Upper lobe of left lung (tissue), 6 donors: ENCODE results near the gene ARHGAP35. TPM values are rescaled to one million over a fixed set of nuclear protein-coding genes. Genes with fewer than 3 reads are reported as not detected.

Experiments
- ATAC-seq, 2 donors: fragments of 200-7000 bp; cut with Tn5 transposase; one replicate each; pipeline ENCODE4 v1.9.1; 2022; ENCODE audit warnings: mild to moderate bottlenecking in 2 of 2, moderate library complexity in 2 of 2; ENCODE audit not compliant: low FRiP score in 2 of 2
- DNase-seq, 2 donors: peaks; one replicate each; pipeline ENCODE4 v3.0.0-alpha.2; 2019 to 2020
- H3K27ac ChIP-seq, 4 donors: fragments of 200-600 bp; sonication (generic); one replicate each; pipeline ENCODE4 v1.5.1; 2016 to 2019
- H3K27me3 ChIP-seq, 4 donors: fragments of 200-600 bp; sonication (generic); one replicate each; pipeline ENCODE4 v1.5.1; 2017 to 2019
- H3K36me3 ChIP-seq, 4 donors: fragments of 200-600 bp; sonication (generic); one replicate each; pipeline ENCODE4 v1.5.1; 2016 to 2019
- H3K4me1 ChIP-seq, 4 donors: fragments of 200-600 bp; sonication (generic); one replicate each; pipeline ENCODE4 v1.5.1; 2018 to 2019
- H3K4me3 ChIP-seq, 4 donors: fragments of 200-600 bp; sonication (generic); one replicate each; pipeline ENCODE4 v1.5.1; 2017 to 2019; ENCODE audit warnings: mild to moderate bottlenecking in 2 of 4, moderate library complexity in 1 of 4
- H3K9me3 ChIP-seq, 4 donors: fragments of 200-600 bp; sonication (generic); one replicate each; pipeline ENCODE4 v1.5.1; 2018 to 2019
- EP300 ChIP-seq, 4 donors: sonication (generic); formaldehyde crosslinking; IDR thresholded peaks; one replicate each; pipeline ENCODE4 v1.5.1; 2017; ENCODE audit warnings: antibody characterized with exemption in 4 of 4, control low read depth in 2 of 4
- POLR2A ChIP-seq, 4 donors: fragments of 450-650 bp; IDR thresholded peaks; one replicate each; pipeline ENCODE4 v1.5.1; 2016 to 2017; ENCODE audit warnings: antibody characterized with exemption in 4 of 4, mild to moderate bottlenecking in 2 of 4
- POLR2AphosphoS5 ChIP-seq, 2 donors: sonication (generic); formaldehyde crosslinking; IDR thresholded peaks; one replicate each; pipeline ENCODE4 v1.5.1; 2017; ENCODE audit warnings: antibody characterized with exemption in 2 of 2
- WGBS, 2 donors: methylation state at CpG; one replicate each; pipeline ENCODE4 v1.1.5; 2017 to 2018; 5-methylcytosine and 5-hydroxymethylcytosine counted together
- total RNA-seq, 6 donors: library from RNA; depleted of rRNA in 4 of 6; stranded (reverse); fragments of >200 nt in 4 of 6; gene quantifications; one replicate each; pipeline versions ENCODE4 v1.1.0 to v1.2.1, GENCODE V29; 2016 to 2021
- TF ChIP-seq, protein P1 (sequence below), 6 experiments: fragments of 450-650 bp in 4 of 6; fragments of 200-600 bp in 2 of 6; sonication (generic) in 2 of 6; IDR thresholded peaks; one replicate each; pipeline ENCODE4 v1.5.1; 2016 to 2019; ENCODE audit warnings: antibody characterized with exemption in 6 of 6
- donor health status: DM: no; HTN: no; CAD: no; lungs with moderate emphysema.
- donor health status: DM: no; HTN: yes; CAD: no; lungs with severe emphysema.

Gene ARHGAP35
- 10 to 100 TPM; 56.0 to 80.6 (median 65.7) TPM for total RNA-seq

DNA sequence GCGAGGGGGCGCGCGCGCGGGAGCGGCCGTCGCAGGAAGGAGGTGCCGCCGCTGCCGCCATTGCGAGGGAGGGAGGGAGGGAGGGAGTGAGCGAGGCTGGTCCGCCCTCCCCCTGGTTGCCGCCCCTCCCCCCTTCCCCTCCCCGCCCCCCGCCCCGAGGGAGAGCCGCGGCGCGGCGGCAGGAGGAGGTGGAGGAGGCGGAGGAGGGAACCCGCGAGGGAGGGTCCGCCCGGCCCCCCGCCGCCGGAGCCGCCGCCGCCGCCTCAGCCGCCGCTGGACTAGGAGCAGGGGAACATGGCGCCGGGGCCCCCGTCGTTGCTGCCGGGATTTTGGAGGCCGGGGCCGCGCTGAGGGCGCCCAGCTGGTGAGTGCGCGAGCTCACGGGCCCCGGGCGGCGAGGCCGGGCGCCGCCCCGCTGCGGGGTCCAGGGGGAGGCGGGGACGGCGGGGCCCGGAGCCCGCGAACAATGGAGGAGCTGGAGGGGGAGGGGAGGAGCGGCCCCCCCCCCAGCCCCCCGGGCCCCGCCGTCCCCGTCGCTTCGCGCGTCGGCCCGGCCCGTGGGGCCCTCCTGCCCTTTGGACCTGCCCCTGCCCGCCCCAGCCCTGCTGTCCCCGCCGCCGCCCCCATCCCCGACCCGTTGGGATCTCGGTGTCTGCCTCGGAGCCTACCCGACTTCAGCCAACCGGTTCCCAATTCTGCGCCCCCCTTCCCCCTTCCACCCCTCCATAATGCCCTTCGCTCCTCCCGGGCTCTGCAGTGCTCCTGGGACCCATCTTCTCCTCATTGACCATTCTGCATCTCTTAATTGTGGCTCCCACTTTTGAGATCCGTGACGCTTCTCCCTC lies at the start of gene ARHGAP35:
ARHGAP35 (plus strand) TSS at position 152 of the 845 bp plus-strand sequence. CDS start 57,679 bp downstream, outside the sequence.
- Histone ChIP-seq H3K36me3 (no peaks in the 10 kb centered on the region), H3K4me3 (peak within 1 kb of the TSS; percentile 73 to 90 (median 85)), H3K27me3 (no peaks in the 10 kb centered on the region), H3K4me1 (peaks cover 46 to 68% (median 60%) of the 10 kb centered on the region in 4 donors), H3K27ac (peak within 1 kb of the TSS; percentile 90 to 98 (median 96)), H3K9me3 (no peaks in the 10 kb centered on the region)
- peak; percentile 75 to 94 for DNase-seq
- TF ChIP-seq POLR2A (IDR thresholded peaks at IDR 0.05) (peak in 1 of 4 donors; percentile 15), POLR2AphosphoS5 (IDR thresholded peaks at IDR 0.05) (no peak)
- peak; percentile 38 to 79 for ATAC-seq
- WGBS, 2 donors = 0 to 1% methylated on average over 14 to 19 of the region's 91 CpGs

DNA sequence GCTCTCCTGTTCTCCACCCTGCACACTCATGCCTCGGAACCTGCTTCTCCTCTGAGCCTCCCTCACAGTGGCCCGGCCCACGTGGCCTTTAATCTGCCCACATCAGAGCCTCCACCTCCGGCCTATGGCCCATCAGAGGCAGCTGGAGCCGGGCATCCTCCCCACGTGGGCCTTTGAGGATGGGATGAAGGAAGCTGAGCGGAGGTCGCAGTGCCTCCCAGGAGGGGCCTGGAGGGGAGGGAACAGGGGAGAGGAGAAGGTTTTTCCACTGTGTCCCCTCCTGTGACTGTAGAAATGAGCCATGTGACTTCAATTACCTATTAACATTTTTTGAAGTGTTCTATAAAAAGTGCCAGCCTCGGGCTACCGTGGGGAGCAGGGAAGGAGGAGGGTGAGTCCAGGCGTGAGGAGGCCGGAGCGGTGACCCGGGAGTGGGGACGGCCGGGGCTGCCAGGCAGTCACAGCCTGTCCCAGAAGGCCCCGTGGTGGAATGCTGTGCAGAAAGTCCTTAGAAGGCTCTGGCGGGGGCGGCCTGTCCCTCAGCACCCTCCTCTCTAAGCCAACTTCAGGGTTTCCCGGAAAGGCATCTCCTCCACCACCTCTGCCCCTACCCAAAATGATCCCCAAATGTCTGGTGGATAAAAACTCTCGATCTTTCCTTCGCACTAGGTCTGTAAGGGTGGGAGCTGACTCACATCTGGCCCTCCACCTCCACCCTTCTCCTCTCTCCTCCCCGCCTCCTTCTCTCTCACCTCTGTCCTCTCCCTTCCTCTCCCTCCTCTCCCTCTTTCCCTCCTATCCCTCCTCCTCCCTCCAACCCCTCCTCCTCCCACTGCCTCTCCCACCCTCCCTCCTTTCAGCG lies 47.6 kb upstream of the ARHGAP35 start:
- WGBS, 2 donors = 57 to 63% methylated on average over 23 of the region's 24 CpGs
- ATAC-seq = peak; percentile 66 to 89

DNA sequence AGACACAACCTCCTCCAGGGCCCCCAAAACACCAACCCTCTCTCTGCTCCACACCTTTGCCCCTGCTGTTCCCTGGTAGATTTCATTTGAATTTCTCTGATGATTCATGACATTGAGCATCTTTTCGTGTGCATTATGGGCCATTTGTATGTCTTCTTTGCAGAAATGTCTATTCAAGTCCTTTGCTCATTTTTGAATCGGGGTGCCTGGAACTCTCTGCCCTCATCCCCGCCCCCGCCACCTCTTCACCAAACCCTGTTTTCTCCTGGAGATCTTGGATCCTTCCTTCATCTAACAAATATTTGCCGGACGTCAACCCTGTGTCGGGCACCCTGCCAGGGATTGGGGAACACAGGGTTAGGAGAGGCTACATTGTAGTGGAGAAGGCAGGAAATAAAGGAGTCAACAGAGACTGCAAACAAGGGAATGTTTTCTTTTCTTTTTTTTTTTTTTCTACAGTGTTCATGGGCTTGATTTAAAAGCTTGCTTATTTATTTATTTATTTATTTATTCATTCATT lies 46.9 kb upstream of the ARHGAP35 start:
- H3K4me1 ChIP-seq = peaks cover 19 to 28% (median 22%) of the 10 kb centered on the region in 4 donors
- peak in 1 of 2 donors; percentile 86 for DNase-seq
- H3K9me3 ChIP-seq = no peaks in the 10 kb centered on the region
- no peaks in the 10 kb centered on the region for H3K27me3 ChIP-seq
- H3K4me3 ChIP-seq = no peak overlapping the region
- TF ChIP-seq EP300 (IDR thresholded peaks at IDR 0.05) (peak in 1 of 4 donors; percentile 59), POLR2AphosphoS5 (IDR thresholded peaks at IDR 0.05) (peak in 1 of 2 donors; percentile 46), POLR2A (IDR thresholded peaks at IDR 0.05) (no peak)
- peak overlapping the region; percentile 64 to 92 (median 74) for H3K27ac ChIP-seq
- ATAC-seq = peak; percentile 53 to 75
- H3K36me3 ChIP-seq = no peaks in the 10 kb centered on the region
- 25 to 30% methylated on average over 7 of the region's 7 CpGs for WGBS, 2 donors

More for the DNA sequence above, 47.6 kb upstream of the ARHGAP35 start:
- peak in 1 of 4 donors; percentile 48 for TF ChIP-seq POLR2A (IDR thresholded peaks at IDR 0.05)
- TF ChIP-seq POLR2AphosphoS5 (IDR thresholded peaks at IDR 0.05) = peak in 1 of 2 donors; percentile 8
- peak in 1 of 4 donors; percentile 40 for TF ChIP-seq EP300 (IDR thresholded peaks at IDR 0.05)
- TF ChIP-seq, protein P1, sequence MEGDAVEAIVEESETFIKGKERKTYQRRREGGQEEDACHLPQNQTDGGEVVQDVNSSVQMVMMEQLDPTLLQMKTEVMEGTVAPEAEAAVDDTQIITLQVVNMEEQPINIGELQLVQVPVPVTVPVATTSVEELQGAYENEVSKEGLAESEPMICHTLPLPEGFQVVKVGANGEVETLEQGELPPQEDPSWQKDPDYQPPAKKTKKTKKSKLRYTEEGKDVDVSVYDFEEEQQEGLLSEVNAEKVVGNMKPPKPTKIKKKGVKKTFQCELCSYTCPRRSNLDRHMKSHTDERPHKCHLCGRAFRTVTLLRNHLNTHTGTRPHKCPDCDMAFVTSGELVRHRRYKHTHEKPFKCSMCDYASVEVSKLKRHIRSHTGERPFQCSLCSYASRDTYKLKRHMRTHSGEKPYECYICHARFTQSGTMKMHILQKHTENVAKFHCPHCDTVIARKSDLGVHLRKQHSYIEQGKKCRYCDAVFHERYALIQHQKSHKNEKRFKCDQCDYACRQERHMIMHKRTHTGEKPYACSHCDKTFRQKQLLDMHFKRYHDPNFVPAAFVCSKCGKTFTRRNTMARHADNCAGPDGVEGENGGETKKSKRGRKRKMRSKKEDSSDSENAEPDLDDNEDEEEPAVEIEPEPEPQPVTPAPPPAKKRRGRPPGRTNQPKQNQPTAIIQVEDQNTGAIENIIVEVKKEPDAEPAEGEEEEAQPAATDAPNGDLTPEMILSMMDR (IDR thresholded peaks at IDR 0.05) = no peak
- H3K9me3 ChIP-seq = no peaks in the 10 kb centered on the region
- no peak overlapping the region for H3K4me3 ChIP-seq
- no peaks in the 10 kb centered on the region for H3K36me3 ChIP-seq
- DNase-seq = peak; percentile 81 to 82
- no peaks in the 10 kb centered on the region for H3K27me3 ChIP-seq
- H3K4me1 ChIP-seq = peaks cover 19 to 28% (median 22%) of the 10 kb centered on the region in 4 donors
- peak overlapping the region; percentile 64 to 92 (median 74) for H3K27ac ChIP-seq

DNA sequence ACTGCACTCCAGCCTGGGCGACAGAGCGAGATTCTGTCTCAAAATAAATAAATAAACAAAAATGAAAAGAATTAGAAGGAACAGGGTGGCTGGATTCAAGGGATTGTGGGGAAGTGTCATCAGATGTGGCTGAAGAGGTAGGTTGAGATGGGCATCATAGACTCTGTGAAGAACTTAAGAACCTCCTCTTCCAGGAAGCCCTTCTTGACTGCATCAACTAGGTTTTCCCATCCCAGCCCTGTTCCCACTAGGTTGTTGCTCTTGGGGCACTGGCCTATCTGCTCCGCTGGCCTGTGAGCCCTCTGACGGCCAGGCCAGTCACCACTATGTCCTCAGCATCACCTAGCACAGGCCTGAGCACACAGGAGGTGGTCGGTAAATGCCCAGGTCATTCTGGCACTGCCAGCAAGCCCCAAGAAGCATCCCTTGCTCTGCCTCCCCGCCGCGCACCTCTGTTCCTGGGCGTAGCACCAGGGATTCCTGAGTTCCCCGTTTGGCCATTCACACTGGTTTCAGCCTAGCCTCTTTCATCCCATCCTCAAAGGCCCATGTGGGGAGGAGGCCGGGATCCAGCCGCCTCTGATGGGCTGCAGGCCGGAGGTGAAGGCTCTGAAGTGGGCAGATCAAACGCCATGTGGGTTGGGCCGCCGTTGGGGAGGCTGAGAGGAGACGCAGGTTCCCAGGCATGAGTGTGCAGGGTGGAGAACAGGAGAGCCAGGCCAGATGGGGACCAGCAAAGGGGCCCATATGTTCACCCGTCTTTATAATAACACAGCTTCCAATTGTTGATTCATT lies 44.8 kb upstream of the ARHGAP35 start:
- ATAC-seq (no peak), DNase-seq (peak in 1 of 2 donors; percentile 34)
- Histone ChIP-seq H3K27ac (no peak overlapping the region), H3K4me1 (peaks cover 19 to 33% (median 24%) of the 10 kb centered on the region in 4 donors), H3K36me3 (no peaks in the 10 kb centered on the region), H3K4me3 (no peak overlapping the region), H3K27me3 (no peaks in the 10 kb centered on the region), H3K9me3 (no peaks in the 10 kb centered on the region)
- TF ChIP-seq EP300 (IDR thresholded peaks at IDR 0.05) (no peak), POLR2A (IDR thresholded peaks at IDR 0.05) (no peak), POLR2AphosphoS5 (IDR thresholded peaks at IDR 0.05) (no peak)
- TF ChIP-seq, protein P1 (IDR thresholded peaks at IDR 0.05) = no peak
- WGBS, 2 donors = 71 to 81% methylated on average over 13 to 18 of the region's 18 CpGs

DNA sequence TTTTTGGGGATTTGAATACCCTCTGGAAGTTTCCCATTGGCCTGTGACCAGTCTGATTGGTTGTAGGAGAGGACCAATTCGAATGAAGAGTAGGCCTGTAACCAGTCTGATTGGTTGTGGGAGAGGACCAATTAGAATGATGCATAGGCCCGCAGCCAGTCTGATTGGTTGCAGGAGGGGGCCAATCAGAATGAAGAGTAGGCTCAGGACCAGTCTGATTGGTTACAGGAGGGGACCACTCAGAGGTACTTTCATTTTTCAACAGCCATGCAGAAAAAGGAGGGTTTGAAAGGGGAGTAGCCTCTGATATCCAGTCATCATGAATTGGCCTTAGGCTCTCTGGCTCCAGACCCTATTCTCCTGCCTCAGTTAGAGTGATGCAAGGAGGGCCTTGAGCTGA lies 42.0 kb upstream of the ARHGAP35 start:
- Histone ChIP-seq H3K9me3 (no peaks in the 10 kb centered on the region), H3K4me1 (peaks cover 18 to 34% (median 26%) of the 10 kb centered on the region in 4 donors), H3K4me3 (no peak overlapping the region), H3K36me3 (no peaks in the 10 kb centered on the region), H3K27me3 (no peaks in the 10 kb centered on the region), H3K27ac (no peak overlapping the region)
- no peak for TF ChIP-seq EP300 (IDR thresholded peaks at IDR 0.05)
- TF ChIP-seq, protein P1 (IDR thresholded peaks at IDR 0.05) = no peak
- TF ChIP-seq POLR2AphosphoS5 (IDR thresholded peaks at IDR 0.05) = no peak
- TF ChIP-seq POLR2A (IDR thresholded peaks at IDR 0.05) = no peak
- DNase-seq (no peak), ATAC-seq (no peak)
- 91 to 98% methylated on average over 2 of the region's 2 CpGs for WGBS, 2 donors
